Cardiac atrium fibroblast (primary cell): Measurements from ENCODE around the gene CDK5RAP3. TPM values are rescaled to one million over a fixed set of nuclear protein-coding genes. Genes with fewer than 3 reads are reported as not detected.

ENCODE experiments used
- total RNA-seq: library from RNA; depleted of rRNA; stranded (reverse); fragments of >200 nt; gene quantifications from 2 replicates; pipeline ENCODE4 v1.2.3, GENCODE V29; 2015

CDK5RAP3 gene
- total RNA-seq, result 46.3 and 58.3 TPM in 2 replicates

GRCh38 chr17:47970725-47971499 lies at the start of gene CDK5RAP3:
Gene CDK5RAP3 (plus strand): TSS chr17:47971113. CDS start chr17:47971147, 34 bp downstream.

GRCh38 chr17:47941246-47942095 lies 29.4 kb upstream of the CDK5RAP3 start, which contains the start of gene PNPO:
Gene PNPO (plus strand): TSS chr17:47941571. CDS start chr17:47941676, 105 bp downstream.

GRCh38 chr17:47957591-47958490 lies 13.1 kb upstream of the CDK5RAP3 start, which contains the start of gene PRR15L:
Gene PRR15L (minus strand): TSS chr17:47957883. CDS start chr17:47953234, 4,649 bp downstream.

Other genes with a start within 250 kb of the CDK5RAP3 start
- not detected in 2 replicates for gene TBX21, start 237.9 kb upstream of the CDK5RAP3 start, total RNA-seq
- gene OSBPL7, start 149.3 kb upstream of the CDK5RAP3 start, total RNA-seq, result 5.0 and 9.9 TPM in 2 replicates
- gene MRPL10, start 139.6 kb upstream of the CDK5RAP3 start, total RNA-seq, result 27.9 and 39.9 TPM in 2 replicates
- gene LRRC46, start 139.4 kb upstream of the CDK5RAP3 start, total RNA-seq, result not detected in 2 replicates
- gene SCRN2, start 129.8 kb upstream of the CDK5RAP3 start, total RNA-seq, result 15.2 and 17.1 TPM in 2 replicates
- gene SP6, start 120.0 kb upstream of the CDK5RAP3 start, total RNA-seq, result 0.16 TPM in 1 of 2 replicates, not detected in the other
- gene SP2, start 74.9 kb upstream of the CDK5RAP3 start, total RNA-seq, result 0.54 and 2.1 TPM in 2 replicates
- gene PNPO, start 29.5 kb upstream of the CDK5RAP3 start, total RNA-seq, result 20.4 and 26.9 TPM in 2 replicates
- gene PRR15L, start 13.2 kb upstream of the CDK5RAP3 start, total RNA-seq, result not detected in 2 replicates
- gene COPZ2, start 66.7 kb downstream of the CDK5RAP3 start, total RNA-seq, result 46.8 and 64.2 TPM in 2 replicates
- 87.9 and 113 TPM in 2 replicates for gene NFE2L1, start 77.2 kb downstream of the CDK5RAP3 start, total RNA-seq
- gene CBX1, start 130.4 kb downstream of the CDK5RAP3 start, total RNA-seq, result 31.1 and 33.2 TPM in 2 replicates
- 8.3 and 11.8 TPM in 2 replicates for gene SNX11, start 136.7 kb downstream of the CDK5RAP3 start, total RNA-seq